Mesothelial cell of epicardium (in vitro differentiated cells): ENCODE measurements around the gene DLK1. TPM values are rescaled to one million over a fixed set of nuclear protein-coding genes. Genes with fewer than 3 reads are reported as not detected.

Experiments
- DNase-seq, 2 experiments: peaks; one replicate each; pipeline ENCODE4 v3.0.0; 2021; ENCODE audit warnings: low spot score in 2 of 2; ENCODE audit not compliant: unreplicated experiment in 2 of 2
- H3K27ac Mint-ChIP-seq: 2 replicates; pipeline ENCODE4 v1.8.0; 2021; ENCODE audit warnings: mixed read lengths
- H3K27me3 Mint-ChIP-seq: 2 replicates; pipeline ENCODE4 v1.8.0; 2021; ENCODE audit warnings: low read depth, mixed read lengths
- H3K36me3 Mint-ChIP-seq: 2 replicates; pipeline ENCODE4 v1.8.0; 2021; ENCODE audit warnings: mixed read lengths
- H3K4me1 Mint-ChIP-seq: 2 replicates; pipeline ENCODE4 v1.8.0; 2021; ENCODE audit warnings: mixed read lengths
- H3K4me3 Mint-ChIP-seq: 2 replicates; pipeline ENCODE4 v1.8.0; 2021; ENCODE audit warnings: mild to moderate bottlenecking, moderate library complexity, mixed read lengths
- H3K9me3 Mint-ChIP-seq: 2 replicates; pipeline ENCODE4 v1.8.0; 2021; ENCODE audit warnings: mixed read lengths
- CTCF ChIP-seq: fragments of 200-600 bp; sonication (generic); IDR thresholded peaks from one replicate; pipeline ENCODE4 v1.5.0; 2021; ENCODE audit warnings: antibody characterized with exemption; ENCODE audit not compliant: unreplicated experiment
- total RNA-seq: library from RNA; stranded (reverse); gene quantifications from 3 replicates; pipeline ENCODE4 v1.2.1, GENCODE V29; 2021

Gene DLK1
- total RNA-seq, 1 donor from 2014 or later: 1,080 TPM

- TF ChIP-seq CTCF: no peak
- Mint-ChIP-seq H3K27me3 (no peaks in the 10 kb centered on the region), H3K4me1 (peaks cover 42% of the 10 kb centered on the region)
Measured at GRCh38 chr14:100688598-100689461, 37.9 kb upstream of the DLK1 start.

GRCh38 chr14:100690672-100691071 is 36.0 kb upstream of the DLK1 start:
- DNase-seq: no peak
- Mint-ChIP-seq H3K9me3 (no peaks in the 10 kb centered on the region), H3K4me1 (peaks cover 55% of the 10 kb centered on the region), H3K27me3 (no peaks in the 10 kb centered on the region), H3K4me3 (no peak overlapping the region), H3K27ac (no peak overlapping the region), H3K36me3 (no peaks in the 10 kb centered on the region)
- no peak for TF ChIP-seq CTCF

More at GRCh38 chr14:100688598-100689461, 37.9 kb upstream of the DLK1 start:
- no peak for DNase-seq
- Mint-ChIP-seq H3K27ac (peak overlapping the region; percentile 0), H3K9me3 (no peaks in the 10 kb centered on the region), H3K4me3 (no peak overlapping the region), H3K36me3 (no peaks in the 10 kb centered on the region)

- Mint-ChIP-seq H3K9me3 (no peaks in the 10 kb centered on the region), H3K36me3 (no peaks in the 10 kb centered on the region), H3K4me1 (peaks cover 64% of the 10 kb centered on the region), H3K27ac (peak overlapping the region; percentile 94), H3K27me3 (no peaks in the 10 kb centered on the region), H3K4me3 (no peak overlapping the region)
- TF ChIP-seq CTCF: no peak
- DNase-seq: no peak
Measured at GRCh38 chr14:100691395-100692056, 35.2 kb upstream of the DLK1 start.

GRCh38 chr14:100692256-100692655 is 34.4 kb upstream of the DLK1 start:
- no peak for TF ChIP-seq CTCF
- Mint-ChIP-seq H3K36me3 (no peaks in the 10 kb centered on the region), H3K4me3 (peak overlapping the region; percentile 3), H3K27me3 (no peaks in the 10 kb centered on the region), H3K9me3 (no peaks in the 10 kb centered on the region), H3K27ac (peak overlapping the region; percentile 94), H3K4me1 (peaks cover 68% of the 10 kb centered on the region)
- DNase-seq: no peak

GRCh38 chr14:100692859-100693558 is 33.7 kb upstream of the DLK1 start:
- peak overlapping the region; percentile 94 for H3K27ac Mint-ChIP-seq
- no peaks in the 10 kb centered on the region for H3K27me3 Mint-ChIP-seq
- no peaks in the 10 kb centered on the region for H3K36me3 Mint-ChIP-seq
- peak overlapping the region; percentile 22 for H3K4me3 Mint-ChIP-seq
- no peak for DNase-seq
- no peaks in the 10 kb centered on the region for H3K9me3 Mint-ChIP-seq
- no peak for TF ChIP-seq CTCF
- H3K4me1 Mint-ChIP-seq: peaks cover 68% of the 10 kb centered on the region
